HG03460 (cell line): Measurements from ENCODE around the gene ST7L.

ENCODE experiments used
- ATAC-seq: cut with Tn5 transposase; IDR thresholded peaks from one replicate; pipeline ENCODE4 v1.9.1; 2021; ENCODE audit not compliant: unreplicated experiment

ST7L gene

DNA sequence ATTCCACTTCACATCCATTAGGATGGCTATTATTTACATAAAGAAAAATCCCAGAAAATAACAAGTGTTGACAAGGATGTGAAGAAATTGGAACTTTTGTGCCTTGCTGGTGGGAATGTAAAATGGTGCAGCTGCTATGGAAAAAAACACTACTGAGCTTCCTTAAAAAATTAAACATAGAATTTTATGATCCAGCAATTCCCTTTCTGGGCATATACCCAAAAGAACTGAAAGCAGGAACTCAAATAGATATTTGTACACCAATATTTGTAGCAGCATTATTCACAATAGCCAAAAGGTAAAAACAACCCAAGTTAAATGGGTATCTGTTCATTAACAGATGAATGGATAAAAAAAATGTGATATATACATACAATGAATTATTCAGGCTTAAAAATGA, 64.5 kb downstream of the ST7L start:
- ATAC-seq, result no peak

- ATAC-seq, result no peak
These were observed 69.4 kb downstream of the ST7L start for GRCh38 chr1:112549590-112549989.

GRCh38 chr1:112548547-112548946, 70.4 kb downstream of the ST7L start:
- no peak for ATAC-seq

DNA sequence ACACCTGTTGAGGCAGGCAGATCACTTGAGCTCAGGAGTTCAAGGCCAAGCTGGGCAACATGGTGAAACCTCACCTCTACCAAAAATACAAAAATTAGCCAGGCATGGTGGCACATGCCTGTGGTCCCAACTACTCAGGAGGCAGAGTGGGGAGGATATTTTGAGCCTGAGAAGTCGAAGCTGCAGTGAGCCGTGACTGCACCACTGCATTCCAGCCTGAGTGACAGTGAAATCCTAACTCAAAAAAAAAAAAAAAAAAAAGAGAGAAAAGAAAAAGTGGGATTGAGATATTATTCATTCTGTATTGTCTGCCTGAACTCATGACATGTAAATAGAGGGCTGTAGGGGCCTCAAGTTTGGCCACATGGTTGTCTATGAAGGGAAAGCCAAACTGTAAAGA, 72.9 kb downstream of the ST7L start:
- no peak for ATAC-seq

DNA sequence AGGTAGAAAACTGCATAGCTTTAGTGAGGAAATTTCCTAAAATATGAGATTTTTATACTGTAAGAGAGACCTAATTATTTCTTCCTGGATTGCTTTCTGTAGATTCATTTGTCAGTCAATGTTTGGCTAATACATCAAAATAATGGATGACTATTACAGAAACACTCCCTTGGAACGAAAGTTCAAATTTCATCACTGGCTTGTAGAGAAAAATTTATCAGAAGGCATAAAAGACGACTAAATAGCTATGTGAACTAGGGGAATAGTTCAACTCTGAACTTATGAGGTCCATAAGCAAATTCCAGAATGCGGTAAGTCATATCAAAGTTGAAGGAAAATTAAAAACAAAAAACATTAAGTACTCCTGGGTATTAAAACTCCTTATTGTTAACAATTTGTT, 74.2 kb downstream of the ST7L start:
- no peak for ATAC-seq

GRCh38 chr1:112544011-112544688, 74.8 kb downstream of the ST7L start:
- no peak for ATAC-seq

DNA sequence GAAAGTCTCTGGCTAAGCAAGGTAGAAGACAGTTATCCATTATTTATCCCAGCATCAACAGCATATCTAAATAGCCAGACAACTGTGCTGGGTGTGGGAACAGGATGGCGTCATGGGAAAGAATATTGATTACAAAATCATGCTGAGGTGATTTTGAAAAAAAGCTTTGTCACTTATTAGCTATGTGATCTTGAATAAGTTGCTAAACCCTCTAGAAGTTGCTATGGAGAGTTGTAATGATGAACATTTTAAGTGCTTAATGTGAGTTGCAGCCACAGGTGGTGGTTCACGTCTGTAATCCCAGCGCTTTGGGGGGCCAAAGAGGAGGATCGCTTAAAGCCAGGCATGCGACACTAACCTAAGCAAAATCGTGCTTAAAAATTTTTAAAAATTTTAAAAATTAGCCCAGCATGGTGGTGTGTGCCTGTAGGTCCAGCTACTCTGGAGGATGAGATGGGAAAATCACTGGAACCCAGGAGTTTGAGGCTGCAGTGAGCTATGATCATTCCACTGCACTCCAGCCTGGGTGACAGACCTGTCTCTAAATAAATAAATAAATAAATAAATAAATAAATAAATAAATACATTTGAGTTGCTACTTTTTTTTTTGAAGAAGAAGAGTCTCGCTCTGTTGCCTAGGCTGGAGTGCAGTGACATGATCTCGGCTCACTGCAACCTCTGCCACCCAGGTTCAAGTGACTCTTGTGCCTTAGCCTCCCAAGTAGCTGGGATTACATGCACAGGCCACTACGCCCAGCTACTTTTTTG, 76.6 kb downstream of the ST7L start:
- no peak for ATAC-seq

- ATAC-seq, result no peak
These were observed 77.6 kb downstream of the ST7L start for GRCh38 chr1:112541299-112541698.

DNA sequence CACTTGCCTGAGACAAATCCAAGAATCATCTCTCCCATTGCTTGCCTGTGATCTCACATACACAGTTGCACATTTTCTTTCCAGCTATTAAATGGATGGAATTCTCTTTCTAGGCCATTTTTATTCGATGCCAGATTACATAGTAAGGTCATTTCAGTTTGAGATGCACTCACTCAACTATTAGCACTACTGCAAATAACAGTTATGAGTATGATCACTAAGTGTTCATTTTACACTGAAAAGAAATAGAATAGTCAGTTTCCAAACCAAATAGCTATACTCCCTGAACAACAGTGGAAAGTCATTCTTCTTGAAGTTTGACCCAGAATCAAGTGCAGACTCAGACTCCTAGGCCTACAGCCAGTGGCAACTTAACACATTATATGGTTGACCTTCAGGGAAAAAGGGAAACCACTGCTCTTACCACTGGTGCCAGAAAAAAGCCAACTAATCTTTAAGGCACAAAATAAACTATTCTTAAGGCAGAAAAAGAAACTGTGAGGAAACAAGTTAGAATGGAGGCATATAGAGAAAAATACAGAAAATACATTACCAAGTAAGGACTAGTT, 78.6 kb downstream of the ST7L start:
- ATAC-seq, result no peak

DNA sequence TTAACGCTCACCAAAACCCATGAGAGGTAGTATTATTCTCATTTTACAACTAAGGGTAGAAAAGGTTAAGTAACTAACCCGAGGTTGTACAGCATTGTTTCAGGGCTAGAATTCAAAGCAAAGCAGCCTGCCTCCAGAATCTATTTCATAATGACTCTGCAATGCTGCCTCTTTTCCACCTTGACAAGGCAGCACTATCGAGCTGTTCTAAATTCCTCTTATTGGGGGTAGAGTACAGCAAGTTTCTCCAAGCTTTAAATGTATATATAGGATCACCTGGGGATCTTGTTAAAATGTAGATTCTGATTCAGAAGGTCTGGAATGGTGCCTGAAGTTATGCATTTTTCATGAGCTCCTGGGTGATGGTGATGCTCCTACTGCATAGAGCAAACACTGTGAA, 80.1 kb downstream of the ST7L start:
- ATAC-seq, result no peak

DNA sequence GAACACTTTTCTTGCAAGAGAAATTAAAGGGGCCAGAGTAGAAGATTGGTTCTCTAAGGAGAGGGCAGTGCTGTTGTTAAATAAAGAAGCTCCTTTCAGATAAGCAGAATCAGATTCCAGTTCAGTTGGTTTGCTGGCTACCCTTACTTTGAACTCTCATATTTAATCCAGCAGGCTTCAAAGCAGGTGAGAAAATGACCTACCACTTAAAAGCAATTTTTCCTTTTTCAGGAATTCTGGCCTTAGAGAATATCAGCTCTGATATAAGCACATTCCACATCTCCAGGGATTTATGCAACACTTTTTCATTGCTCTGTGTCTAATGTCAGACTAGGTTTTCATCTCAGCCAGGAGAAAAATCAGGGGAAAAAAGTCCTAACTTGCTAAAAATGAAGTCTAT, 81.5 kb downstream of the ST7L start:
- ATAC-seq, result no peak

- no peak for ATAC-seq
These were observed 82.4 kb downstream of the ST7L start for GRCh38 chr1:112536561-112536960.

GRCh38 chr1:112533029-112533428, 85.9 kb downstream of the ST7L start:
- no peak for ATAC-seq

- no peak for ATAC-seq
These were observed 86.9 kb downstream of the ST7L start for GRCh38 chr1:112532064-112532463.

- no peak for ATAC-seq
These were observed 88.1 kb downstream of the ST7L start for GRCh38 chr1:112530832-112531231.

- ATAC-seq, result no peak
These were observed 89.6 kb downstream of the ST7L start for GRCh38 chr1:112529301-112529700.

DNA sequence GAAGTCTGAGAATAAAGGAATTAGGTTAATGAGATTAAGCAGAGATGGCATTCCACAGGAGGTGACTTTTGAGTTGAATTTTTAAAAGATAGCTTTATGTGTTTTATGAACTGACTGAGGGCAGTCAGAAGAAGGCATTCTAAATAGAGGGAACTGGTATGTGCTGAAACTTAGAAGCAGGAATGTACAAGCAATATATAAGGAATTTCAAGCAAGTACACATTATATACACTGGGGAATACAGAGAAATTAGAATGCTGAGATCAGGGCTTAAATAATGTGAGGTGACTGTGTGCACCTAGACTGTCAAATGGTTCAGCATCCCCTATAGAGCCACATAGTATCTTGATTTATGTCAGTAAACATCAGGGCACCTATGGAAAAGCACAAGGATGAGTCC, 90.9 kb downstream of the ST7L start:
- ATAC-seq, result no peak

GRCh38 chr1:112527266-112528010, 91.5 kb downstream of the ST7L start:
- no peak for ATAC-seq

DNA sequence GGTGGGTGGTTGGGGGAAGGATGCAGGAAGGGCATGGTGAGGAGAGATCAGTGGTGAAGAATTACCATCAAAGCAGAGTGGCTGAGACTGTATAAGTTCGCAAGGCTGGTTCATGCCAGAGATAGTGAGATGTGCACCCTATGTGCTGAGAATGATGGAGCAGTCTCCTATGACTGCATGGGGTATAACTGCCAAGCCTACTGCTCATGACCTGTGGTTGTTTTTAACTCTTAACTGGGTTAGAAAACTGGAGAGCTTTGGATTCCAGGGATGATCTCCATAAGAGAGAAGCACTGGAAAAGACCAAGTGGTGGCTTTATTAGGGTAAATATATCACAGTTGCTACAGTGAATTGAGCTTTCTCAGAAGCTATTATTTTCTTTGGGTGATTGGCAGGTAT, 94.0 kb downstream of the ST7L start:
- ATAC-seq, result no peak

DNA sequence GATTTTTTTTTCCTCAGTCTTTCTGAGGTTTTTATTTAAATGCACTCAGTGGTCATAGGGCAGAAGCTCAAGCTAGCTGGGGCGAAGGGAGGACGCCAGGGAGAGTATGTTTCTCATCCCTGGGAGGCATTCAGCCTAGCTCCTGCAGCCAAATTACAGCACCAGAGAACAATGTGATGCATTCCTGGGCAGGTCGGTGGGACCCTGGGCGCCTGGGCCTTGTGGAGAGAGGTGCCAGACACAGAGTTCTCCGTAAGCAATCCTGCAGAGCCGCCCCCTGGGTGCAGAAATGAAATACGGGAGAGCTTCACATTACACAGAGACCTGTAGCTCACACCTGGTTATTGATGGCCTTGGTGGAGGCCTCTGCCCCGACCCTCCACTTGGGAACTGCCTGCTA, 94.7 kb downstream of the ST7L start:
- ATAC-seq, result no peak

- ATAC-seq, result no peak
These were observed 96.3 kb downstream of the ST7L start for GRCh38 chr1:112522621-112523020.

- ATAC-seq, result no peak
These were observed 98.8 kb downstream of the ST7L start for GRCh38 chr1:112520166-112520565.
